AG09319 (cell line): ENCODE data around the gene NDUFA1.
"Not testable (repeated sequence)": the region's sequence is repeated elsewhere in the genome, so short reads cannot be mapped to it uniquely, and the experiment has no call there.

ENCODE experiments used
- DNase-seq: peaks from one replicate; pipeline ENCODE4 v3.0.0-alpha.2; 2010; ENCODE audit warnings: low read depth; ENCODE audit errors: extremely low read depth
- TF ChIP-seq, protein P1 (sequence below): IDR thresholded peaks from 2 replicates; pipeline ENCODE4 v1.5.1; 2011; ENCODE audit warnings: low read depth, mild to moderate bottlenecking, inconsistent platforms, low read length, moderate library complexity

NDUFA1 gene

GRCh38 chrX:119871599-119872395 is at the start of gene NDUFA1, which contains the start of gene RNF113A:
Gene NDUFA1 (plus strand): TSS chrX:119871832. CDS start chrX:119871912, 80 bp downstream.
Gene RNF113A (minus strand): TSS chrX:119871733. CDS start chrX:119871613, 120 bp downstream.
- TF ChIP-seq, protein P1, sequence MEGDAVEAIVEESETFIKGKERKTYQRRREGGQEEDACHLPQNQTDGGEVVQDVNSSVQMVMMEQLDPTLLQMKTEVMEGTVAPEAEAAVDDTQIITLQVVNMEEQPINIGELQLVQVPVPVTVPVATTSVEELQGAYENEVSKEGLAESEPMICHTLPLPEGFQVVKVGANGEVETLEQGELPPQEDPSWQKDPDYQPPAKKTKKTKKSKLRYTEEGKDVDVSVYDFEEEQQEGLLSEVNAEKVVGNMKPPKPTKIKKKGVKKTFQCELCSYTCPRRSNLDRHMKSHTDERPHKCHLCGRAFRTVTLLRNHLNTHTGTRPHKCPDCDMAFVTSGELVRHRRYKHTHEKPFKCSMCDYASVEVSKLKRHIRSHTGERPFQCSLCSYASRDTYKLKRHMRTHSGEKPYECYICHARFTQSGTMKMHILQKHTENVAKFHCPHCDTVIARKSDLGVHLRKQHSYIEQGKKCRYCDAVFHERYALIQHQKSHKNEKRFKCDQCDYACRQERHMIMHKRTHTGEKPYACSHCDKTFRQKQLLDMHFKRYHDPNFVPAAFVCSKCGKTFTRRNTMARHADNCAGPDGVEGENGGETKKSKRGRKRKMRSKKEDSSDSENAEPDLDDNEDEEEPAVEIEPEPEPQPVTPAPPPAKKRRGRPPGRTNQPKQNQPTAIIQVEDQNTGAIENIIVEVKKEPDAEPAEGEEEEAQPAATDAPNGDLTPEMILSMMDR = no peak
- peak; percentile 52 for DNase-seq

- not testable (repeated sequence) for DNase-seq
Observed at GRCh38 chrX:119824221-119824620, 47.4 kb upstream of the NDUFA1 start.

GRCh38 chrX:119826399-119826959 is 45.2 kb upstream of the NDUFA1 start:
- no peak for DNase-seq
- TF ChIP-seq, protein P1 = no peak

GRCh38 chrX:119828446-119828845 is 43.2 kb upstream of the NDUFA1 start:
- TF ChIP-seq, protein P1 = no peak
- DNase-seq = no peak

DNA sequence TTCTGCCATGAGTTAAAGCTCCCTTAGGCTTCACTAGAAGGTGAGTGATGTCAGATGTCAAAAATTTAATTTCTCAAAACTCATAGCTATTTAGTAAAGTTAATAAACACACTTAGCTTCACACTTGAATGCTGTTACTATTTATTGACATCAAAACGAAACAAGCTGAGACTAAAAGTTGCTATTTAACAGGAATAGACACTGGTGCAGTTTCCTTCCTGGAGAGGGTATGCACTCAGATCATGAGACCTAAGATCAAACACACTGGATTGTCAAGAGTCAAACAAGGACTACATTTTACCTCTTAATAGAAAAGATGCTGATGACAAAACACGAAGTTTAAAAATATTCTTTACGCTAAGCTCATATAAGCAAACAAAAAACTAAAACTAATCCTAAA is 37.7 kb upstream of the NDUFA1 start:
- DNase-seq = no peak
- TF ChIP-seq, protein P1 = no peak

- TF ChIP-seq, protein P1 = no peak
- peak; percentile 96 for DNase-seq
Observed at GRCh38 chrX:119852382-119853353, 19.0 kb upstream of the NDUFA1 start, which contains the start of gene UPF3B. Gene UPF3B (minus strand): TSS chrX:119852963. CDS start chrX:119852928, 35 bp downstream.

DNA sequence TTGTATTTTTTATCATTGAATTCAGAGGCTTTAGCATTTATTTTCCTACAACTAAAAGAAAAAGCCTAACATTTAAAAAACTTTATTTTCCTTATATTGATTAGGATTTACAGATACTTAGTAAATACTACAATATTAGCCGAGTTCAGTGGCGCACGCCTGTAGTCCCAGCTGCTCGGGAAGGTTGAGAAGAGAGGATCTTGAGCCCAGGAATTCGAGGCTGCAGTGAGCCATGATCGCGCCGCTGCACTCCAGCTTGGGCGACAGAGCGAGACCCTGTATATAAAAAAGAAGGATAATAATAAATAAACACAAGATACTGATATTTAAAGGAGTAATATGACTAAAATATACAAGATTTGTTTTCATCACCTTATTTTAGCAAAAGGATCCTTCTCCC is 18.2 kb upstream of the NDUFA1 start:
- DNase-seq = no peak
- TF ChIP-seq, protein P1 = no peak
